PC-9 (cell line): ENCODE results near the gene C19orf25.

Experiments used
- EZH2 ChIP-seq: fragments of 200-600 bp; sonication (generic); IDR thresholded peaks from 2 replicates; pipeline ENCODE4 v1.8.0; 2017; ENCODE audit warnings: antibody characterized with exemption, low read depth
- TF ChIP-seq, protein P1 (sequence below): fragments of 200-600 bp; sonication (generic); conservative IDR thresholded peaks from 2 replicates; pipeline ENCODE4 v1.6.1; 2017; ENCODE audit warnings: mixed run types, antibody characterized with exemption, mild to moderate bottlenecking, moderate library complexity

DNA sequence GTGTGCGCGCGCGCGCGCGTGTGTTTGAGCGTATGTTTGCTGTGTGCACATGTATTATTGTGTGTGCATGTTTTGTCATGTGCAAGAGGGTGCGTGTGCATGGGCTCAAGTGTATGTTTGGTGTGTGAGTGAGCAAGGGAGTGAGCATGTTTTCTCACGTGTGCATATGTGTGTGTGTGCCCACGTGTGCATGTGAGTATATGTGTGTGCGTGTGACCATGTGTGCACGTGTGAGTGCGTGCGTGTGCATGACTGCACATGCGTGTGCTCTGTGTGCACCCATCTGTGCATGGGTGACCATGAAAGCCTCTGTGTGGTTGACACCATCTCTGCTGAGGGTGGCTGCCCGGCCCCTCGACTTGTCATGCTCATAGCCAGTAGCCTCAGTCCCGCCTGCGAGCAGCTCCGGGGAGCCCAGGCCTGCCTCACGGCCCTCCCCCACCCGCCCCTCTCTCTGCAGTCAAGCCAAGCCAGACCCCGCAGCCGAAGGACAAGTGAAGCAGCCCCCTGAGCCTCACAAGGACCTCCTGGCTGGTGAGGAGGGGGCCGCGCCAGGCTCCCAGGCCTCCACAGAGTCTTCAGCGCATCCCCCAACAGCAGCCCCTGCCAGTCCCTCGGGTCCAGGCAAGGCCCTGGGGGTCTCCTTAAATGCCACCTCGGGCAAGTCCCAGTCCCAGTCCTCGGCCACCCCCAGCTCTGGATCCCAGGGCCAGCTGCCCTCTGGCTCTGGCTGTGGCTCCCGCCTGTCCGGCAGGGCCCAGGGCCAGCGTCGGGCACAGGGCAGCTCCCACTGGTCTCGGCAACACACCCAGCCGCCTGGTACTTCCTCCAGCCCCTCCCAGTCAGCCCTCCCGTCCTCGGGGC lies 17.9 kb upstream of the C19orf25 start:
- TF ChIP-seq, protein P1, sequence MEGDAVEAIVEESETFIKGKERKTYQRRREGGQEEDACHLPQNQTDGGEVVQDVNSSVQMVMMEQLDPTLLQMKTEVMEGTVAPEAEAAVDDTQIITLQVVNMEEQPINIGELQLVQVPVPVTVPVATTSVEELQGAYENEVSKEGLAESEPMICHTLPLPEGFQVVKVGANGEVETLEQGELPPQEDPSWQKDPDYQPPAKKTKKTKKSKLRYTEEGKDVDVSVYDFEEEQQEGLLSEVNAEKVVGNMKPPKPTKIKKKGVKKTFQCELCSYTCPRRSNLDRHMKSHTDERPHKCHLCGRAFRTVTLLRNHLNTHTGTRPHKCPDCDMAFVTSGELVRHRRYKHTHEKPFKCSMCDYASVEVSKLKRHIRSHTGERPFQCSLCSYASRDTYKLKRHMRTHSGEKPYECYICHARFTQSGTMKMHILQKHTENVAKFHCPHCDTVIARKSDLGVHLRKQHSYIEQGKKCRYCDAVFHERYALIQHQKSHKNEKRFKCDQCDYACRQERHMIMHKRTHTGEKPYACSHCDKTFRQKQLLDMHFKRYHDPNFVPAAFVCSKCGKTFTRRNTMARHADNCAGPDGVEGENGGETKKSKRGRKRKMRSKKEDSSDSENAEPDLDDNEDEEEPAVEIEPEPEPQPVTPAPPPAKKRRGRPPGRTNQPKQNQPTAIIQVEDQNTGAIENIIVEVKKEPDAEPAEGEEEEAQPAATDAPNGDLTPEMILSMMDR = no peak
- no peak for TF ChIP-seq EZH2
